SW480 (cell line): Measurements from ENCODE around the gene RPH3AL.

Source experiments
- DNase-seq: peaks from one replicate; pipeline ENCODE4 v3.0.0-alpha.2; 2016; ENCODE audit warnings: low spot score

RPH3AL gene

GRCh38 chr17:300881-301280 lies 51.7 kb downstream of the RPH3AL start:
- no peak for DNase-seq

GRCh38 chr17:299546-299945 lies 53.1 kb downstream of the RPH3AL start:
- no peak for DNase-seq

DNA sequence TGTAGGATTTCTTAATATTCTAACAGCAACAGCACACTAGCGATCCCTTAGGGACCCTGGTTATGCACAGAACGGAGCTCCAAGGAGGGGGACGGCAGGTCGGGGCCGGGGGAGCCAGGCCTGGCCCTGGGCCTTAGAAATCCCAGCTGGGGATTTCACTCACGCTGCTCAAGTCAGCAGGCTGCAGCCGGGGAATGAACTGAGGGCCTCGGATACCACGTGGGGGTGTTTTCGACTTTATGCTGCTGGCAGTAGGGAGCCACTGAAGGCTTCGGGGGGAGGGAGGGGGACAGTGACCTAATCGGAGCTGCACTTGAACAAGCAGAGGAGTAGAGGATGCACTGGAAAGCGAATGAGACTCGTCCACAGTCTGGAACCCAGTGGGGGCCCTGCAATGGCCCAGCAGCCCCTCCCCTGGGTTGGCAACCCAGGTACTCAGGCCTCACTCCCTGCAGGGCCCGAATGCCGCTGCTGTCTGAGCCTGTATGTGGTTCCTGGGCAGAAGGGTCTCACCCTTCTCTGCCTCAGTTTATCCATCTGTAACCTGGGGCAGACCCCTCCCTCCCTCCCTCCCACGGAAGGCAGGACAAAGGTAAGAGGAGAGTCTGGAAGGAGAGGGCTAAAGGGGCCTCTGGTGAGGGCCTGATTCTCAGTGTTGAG lies 53.7 kb downstream of the RPH3AL start:
- DNase-seq, result no peak

- no peak for DNase-seq
Measured at GRCh38 chr17:297758-298157, 54.8 kb downstream of the RPH3AL start.

DNA sequence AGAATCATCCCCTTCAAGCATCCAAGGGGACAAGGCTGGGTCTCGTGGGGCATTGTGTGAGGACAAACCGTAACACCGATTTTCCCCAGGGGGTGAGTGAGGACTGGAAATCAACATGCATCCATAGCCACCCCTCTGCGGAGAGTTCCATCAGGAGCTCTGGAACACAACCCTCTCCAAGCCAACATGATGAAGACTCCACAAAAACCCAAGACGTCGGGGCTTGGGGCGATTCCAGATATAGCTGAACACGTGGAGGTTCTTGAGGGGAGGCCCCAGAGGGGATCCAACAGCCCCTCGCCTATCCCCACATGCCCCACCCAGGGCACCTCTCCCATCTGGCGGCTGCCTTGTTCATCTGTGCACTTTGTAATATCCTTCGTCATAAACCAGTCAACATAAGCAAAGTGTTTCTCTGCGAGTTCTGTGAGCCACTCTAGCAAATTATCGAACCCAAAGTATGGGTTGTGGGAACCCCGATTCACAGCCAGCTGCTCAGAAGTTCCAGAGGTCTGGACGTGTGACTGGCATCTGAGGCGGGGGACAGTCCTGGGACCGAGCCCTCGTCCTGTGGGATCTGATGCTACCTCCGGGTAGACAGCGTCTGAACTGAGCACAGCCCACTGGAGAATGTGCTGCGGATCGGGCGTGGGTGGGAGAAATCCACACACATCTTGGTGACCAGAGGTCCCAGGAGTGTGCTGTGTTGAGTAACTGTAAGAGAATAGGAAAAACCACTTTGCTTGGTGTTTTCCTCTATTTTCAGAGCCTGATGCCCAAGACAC lies 55.5 kb downstream of the RPH3AL start:
- no peak for DNase-seq

DNA sequence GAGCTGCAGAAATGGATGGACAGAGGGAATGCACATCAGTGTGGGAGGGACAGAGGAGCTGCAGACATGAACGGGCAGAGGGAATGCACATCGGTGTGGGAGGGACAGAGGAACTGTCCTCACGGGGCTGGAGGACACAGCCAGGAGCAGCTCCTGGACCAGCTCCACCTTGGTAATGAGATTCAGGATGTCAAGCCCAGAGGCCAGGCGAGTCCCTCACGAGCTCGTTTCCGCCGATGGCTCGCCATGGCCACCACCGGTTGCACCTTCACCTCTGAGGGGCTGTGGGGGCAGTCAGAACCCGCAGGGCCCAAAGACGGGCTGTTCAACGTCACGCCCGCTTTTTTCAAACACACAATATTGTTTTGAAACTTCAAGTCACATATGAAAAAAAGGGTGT lies 56.2 kb downstream of the RPH3AL start:
- DNase-seq, result no peak

DNA sequence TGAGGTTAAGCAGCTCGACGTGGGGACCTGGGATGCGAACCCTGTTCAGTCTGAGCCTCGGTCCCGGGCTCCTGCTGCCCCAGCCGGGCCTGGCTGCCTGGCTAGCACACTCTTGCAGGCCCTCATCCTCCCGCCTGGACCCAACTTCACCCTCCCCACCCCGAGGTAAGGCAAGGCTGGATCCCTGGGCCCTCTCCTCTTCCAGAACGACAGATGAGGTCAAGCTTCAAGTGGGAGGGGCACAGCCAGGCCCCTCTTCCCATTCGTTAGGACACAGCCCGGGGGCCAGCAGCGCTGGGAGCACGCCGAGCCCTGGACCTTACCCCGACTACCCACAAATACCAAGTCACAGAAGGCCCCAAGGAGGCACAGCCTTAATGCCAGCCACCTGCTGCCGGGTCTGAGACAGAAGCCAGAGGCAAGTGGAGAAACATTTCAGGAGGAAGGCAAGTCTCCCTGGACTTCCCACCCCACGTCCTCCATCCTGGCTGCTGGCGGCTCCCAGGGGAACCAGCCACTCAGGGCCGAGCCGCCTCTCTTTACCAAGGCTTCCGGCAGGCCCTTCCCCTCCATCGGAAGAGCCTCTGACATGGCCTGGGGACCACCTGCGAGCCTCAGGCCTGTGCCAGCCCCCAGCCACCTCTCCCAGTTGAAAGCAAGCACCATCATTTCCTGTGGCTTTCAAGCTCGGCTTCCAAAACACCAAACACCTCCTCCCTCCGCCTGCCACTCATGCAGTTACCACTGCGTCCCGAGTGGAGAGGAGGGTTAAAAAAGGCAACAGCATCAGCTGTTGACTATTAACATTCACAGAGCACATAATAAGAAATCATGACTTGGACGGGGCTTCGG lies 59.9 kb downstream of the RPH3AL start:
- DNase-seq, result no peak

DNA sequence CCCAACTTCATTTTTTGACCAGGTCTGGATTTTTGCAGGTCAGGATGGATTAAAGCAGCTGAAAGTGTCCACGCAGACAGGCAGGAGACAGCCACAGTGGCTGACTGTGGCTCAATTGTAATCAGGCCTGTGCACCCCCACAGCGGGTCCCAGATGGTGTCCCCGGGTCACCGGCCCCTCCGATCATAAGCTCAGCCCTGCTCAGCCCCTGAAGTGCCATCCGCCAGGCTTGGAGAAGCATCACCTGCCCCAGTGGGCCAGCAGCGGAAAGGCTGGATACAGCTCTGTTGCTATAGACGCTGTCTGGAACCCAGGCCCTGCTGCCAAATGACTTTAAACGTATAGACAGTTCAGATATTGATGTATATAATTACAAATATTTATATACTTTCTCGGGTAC lies 60.6 kb downstream of the RPH3AL start:
- no peak for DNase-seq

DNA sequence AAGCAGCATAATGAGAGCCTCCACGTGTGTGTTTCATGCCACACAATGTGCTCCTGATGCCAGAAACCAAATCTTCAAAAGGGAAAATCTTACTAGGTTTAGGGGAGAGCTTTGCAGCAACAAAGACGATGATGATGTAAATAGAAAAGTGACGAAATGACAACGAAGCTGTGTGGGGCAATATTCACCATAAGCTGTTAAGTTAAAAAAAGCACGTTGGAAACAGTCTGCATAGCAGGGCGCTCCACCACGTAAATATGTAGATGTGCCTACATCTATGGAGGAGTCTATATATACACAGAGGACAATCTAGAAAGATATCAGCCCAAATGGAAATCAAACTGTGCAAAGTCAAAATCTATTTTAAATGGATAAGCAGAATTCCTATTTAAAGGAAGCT lies 61.0 kb downstream of the RPH3AL start:
- DNase-seq, result no peak

DNA sequence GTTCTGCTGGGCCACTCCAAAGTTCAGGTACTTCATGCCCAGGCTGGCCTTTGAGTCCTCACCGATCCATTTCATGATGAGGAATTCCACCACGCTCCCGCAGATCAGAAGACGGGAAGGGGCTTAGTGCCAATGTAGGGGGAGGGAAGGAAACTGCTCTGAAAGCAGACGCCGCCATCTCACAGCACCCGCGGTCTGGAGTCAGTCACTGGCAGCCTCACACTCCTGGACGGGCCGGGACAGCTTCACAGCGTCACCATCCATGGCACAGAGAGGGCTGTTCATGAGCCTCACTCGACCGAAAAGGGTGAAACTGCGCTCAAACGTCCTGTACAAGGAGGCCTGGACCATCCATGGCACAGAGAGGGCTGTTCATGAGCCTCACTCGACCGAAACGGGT lies 62.0 kb downstream of the RPH3AL start:
- DNase-seq, result no peak

GRCh38 chr17:290121-290521 lies 62.5 kb downstream of the RPH3AL start:
- no peak for DNase-seq

GRCh38 chr17:289409-289808 lies 63.2 kb downstream of the RPH3AL start:
- no peak for DNase-seq

- no peak for DNase-seq
Measured at GRCh38 chr17:288802-289356, 63.7 kb downstream of the RPH3AL start.

- DNase-seq, result no peak
Measured at GRCh38 chr17:286571-286970, 66.0 kb downstream of the RPH3AL start.

DNA sequence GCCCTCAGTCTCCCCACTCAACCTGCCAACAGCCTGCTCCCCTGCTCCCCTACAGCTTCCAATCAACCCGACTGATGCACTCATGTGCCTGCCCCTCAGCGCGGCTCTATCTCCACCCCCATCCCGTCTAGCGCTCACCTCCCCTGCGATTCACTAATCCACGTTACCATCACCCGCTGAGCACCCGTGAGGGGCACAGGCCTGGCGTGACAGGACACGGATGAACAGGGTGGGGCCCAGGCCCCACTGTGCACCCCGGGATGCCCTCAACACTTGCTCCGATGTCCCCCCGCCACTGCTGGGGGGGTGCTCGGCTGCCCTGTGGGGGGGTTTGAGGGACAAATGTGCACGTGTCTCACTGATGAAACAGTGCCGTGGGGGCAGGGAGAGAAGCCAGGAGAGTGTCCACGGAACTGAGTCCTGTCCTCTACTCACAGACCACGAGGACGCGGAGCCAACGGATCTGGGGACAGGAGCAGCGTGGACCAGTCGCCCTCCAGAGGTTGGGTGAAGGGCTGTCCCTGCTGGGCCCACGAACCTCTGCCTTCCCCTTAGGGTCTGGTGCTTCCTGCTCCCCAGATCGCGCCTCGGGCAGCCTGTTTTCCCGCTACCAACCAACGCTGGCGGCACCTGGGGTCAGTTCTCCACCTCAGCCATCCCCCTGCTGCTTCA lies 66.7 kb downstream of the RPH3AL start:
- no peak for DNase-seq

DNA sequence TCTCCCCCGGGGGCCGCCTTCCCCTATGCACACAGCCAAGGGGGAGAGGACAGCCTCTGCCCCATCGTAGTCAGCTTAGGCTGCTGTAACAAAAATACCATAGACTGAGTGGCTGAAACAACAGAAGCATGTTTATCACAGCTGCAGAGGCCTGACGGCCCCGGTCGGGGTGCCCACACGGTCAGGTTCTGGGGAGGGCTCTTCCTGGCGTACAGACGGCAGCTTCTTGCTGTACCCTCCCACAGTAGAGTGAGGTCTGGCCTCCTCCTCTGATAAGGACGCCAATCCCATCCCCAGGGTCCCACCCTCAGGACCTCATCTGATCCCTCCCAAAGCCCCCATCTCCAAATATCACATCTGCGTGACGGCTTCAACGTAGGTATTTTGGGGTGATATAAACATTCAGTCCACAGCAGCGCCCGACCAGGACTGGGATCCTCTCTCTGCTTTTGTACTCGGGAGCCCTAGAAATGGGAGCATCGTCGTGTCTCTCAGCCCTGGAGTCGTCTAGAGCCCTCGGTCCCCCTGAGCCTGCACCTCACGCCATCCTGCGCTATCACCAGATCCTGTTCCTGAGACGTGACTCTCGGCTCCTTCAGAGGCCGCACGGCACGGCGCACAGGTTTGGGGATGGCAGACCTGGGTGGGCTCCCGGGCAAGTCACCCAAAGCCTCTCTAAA lies 67.8 kb downstream of the RPH3AL start:
- DNase-seq, result no peak

DNA sequence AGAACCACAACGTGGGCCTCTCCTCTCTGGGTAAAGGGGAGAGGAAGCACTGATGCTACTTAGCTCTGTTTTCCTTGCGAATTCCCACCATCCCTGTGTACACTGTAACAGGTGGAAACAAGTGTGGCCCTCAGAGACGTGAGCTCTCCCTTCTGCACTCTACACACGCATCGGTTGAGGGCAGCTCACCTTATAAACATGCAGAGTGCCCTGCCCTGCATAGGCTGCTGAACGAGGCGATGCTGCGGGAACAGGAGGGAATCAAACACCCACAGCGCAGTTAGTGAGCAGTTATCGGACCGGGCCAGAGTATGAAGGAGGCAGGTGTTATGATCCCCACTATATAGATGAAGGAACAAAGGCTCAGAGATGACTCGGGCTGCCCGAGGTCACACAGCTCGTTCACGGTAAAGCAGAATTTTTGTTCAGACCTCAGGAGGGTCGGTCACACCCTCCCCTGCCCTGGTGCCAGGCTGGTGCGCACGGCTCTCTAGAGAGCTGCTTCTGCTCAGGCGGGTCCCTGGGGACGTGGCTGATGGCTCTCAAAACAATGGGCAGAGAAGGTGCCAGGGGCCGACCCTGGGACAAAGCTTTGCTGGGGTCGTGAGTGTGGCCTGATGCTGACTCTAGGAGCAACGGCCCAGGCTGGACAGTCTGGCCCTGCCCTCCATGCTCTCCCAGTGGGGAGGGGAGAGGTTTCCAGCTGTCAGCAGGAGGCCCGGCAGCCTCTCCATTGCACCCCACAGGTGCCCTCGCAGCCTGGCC lies 68.5 kb downstream of the RPH3AL start:
- DNase-seq, result no peak

- no peak for DNase-seq
Measured at GRCh38 chr17:282912-283882, 69.4 kb downstream of the RPH3AL start.
